OCI-LY1 (cell line): ENCODE measurements around the gene PANK4.

ENCODE experiments used
- H2AFZ ChIP-seq: fragments of 200-600 bp; sonication (generic), shearing (Covaris generic); 2 replicates; pipeline ENCODE4 v1.6.0; 2014; ENCODE audit warnings: antibody characterized with exemption, mild to moderate bottlenecking, low read length
- H3F3A ChIP-seq: fragments of 200-600 bp; sonication (generic), shearing (Covaris generic); 2 replicates; pipeline ENCODE4 v1.6.0; 2014; ENCODE audit warnings: mild to moderate bottlenecking, antibody characterized with exemption, low read length, moderate library complexity; ENCODE audit not compliant: insufficient read depth
- H3K27ac ChIP-seq: fragments of 200-600 bp; sonication (generic); 2 replicates; pipeline ENCODE4 v1.5.1; 2014; ENCODE audit warnings: low read length, mixed run types, mild to moderate bottlenecking, low read depth; ENCODE audit not compliant: poor library complexity, severe bottlenecking
- H3K27me3 ChIP-seq: fragments of 200-600 bp; sonication (generic); 2 replicates; pipeline ENCODE4 v1.6.0; 2014; ENCODE audit warnings: antibody characterized with exemption, mild to moderate bottlenecking, low read length, moderate library complexity; ENCODE audit not compliant: insufficient read depth
- H3K36me3 ChIP-seq: fragments of 200-600 bp; sonication (generic); 2 replicates; pipeline ENCODE4 v1.6.1; 2014; ENCODE audit warnings: mild to moderate bottlenecking, antibody characterized with exemption, low read length, moderate library complexity, mixed read lengths; ENCODE audit not compliant: insufficient read depth
- H3K4me1 ChIP-seq: fragments of 200-600 bp; sonication (generic); 2 replicates; pipeline ENCODE4 v1.5.1; 2014; ENCODE audit warnings: mild to moderate bottlenecking, low read length, moderate library complexity; ENCODE audit not compliant: insufficient read depth, severe bottlenecking
- H3K4me2 ChIP-seq: fragments of 200-600 bp; sonication (generic), shearing (Covaris generic); 2 replicates; pipeline ENCODE4 v1.6.1; 2014; ENCODE audit warnings: low read length
- H3K4me3 ChIP-seq: fragments of 200-600 bp; sonication (generic); 2 replicates; pipeline ENCODE4 v1.5.1; 2014; ENCODE audit warnings: low read length, low read depth, mild to moderate bottlenecking, mixed read lengths; ENCODE audit not compliant: poor library complexity, severe bottlenecking
- H3K79me2 ChIP-seq: fragments of 200-600 bp; shearing (Covaris generic); 2 replicates; pipeline ENCODE4 v1.6.1; 2016; ENCODE audit warnings: mixed run types, low read length, mixed read lengths; ENCODE audit not compliant: insufficient read depth
- H3K9ac ChIP-seq: fragments of 200-600 bp; sonication (generic), shearing (Covaris generic); 2 replicates; pipeline ENCODE4 v1.6.1; 2014; ENCODE audit warnings: mild to moderate bottlenecking, low read length, mixed read lengths
- H3K9me2 ChIP-seq: fragments of 200-600 bp; sonication (generic), shearing (Covaris generic); 2 replicates; pipeline ENCODE4 v1.6.1; 2014; ENCODE audit warnings: low read depth, mild to moderate bottlenecking, low read length, mixed read lengths
- H3K9me3 ChIP-seq: fragments of 200-600 bp; shearing (Covaris generic); 2 replicates; pipeline ENCODE4 v1.6.1; 2014; ENCODE audit warnings: low read length, mixed read lengths
- H4K20me1 ChIP-seq: fragments of 200-600 bp; sonication (generic), shearing (Covaris generic); 2 replicates; pipeline ENCODE4 v1.6.0; 2016; ENCODE audit warnings: mild to moderate bottlenecking, low read length; ENCODE audit not compliant: insufficient read depth
- CTCF ChIP-seq: fragments of 200-600 bp; sonication (generic), shearing (Covaris generic); IDR thresholded peaks from 2 replicates; pipeline ENCODE4 v1.5.1; 2017; ENCODE audit warnings: mild to moderate bottlenecking, antibody characterized with exemption, low read length, moderate library complexity, mixed read lengths
- EZH2 ChIP-seq: fragments of 200-600 bp; sonication (generic), shearing (Covaris generic); IDR thresholded peaks from 2 replicates; pipeline ENCODE4 v1.8.0; 2017; ENCODE audit warnings: borderline replicate concordance, mixed run types, mild to moderate bottlenecking, antibody characterized with exemption, low read length, moderate library complexity, mixed read lengths

PANK4 gene

GRCh38 chr1:2499260-2499659 lies 27.1 kb downstream of the PANK4 start:
- Histone ChIP-seq H3K9me2 (no peaks in the 10 kb centered on the region), H3K36me3 (no peaks in the 10 kb centered on the region), H3K27me3 (peaks cover 12% of the 10 kb centered on the region; the same call in 1 of the 2 replicates), H3F3A (no peaks in the 10 kb centered on the region), H2AFZ (no peak overlapping the region), H3K4me2 (no peak overlapping the region), H3K4me1 (peaks cover 9% of the 10 kb centered on the region), H3K27ac (no peak overlapping the region), H3K79me2 (no peaks in the 10 kb centered on the region), H3K9ac (no peak overlapping the region), H3K9me3 (no peaks in the 10 kb centered on the region), H3K4me3 (no peak overlapping the region), H4K20me1 (no peaks in the 10 kb centered on the region)
- no peak for TF ChIP-seq EZH2
- TF ChIP-seq CTCF, result no peak

GRCh38 chr1:2498648-2499047 lies 27.7 kb downstream of the PANK4 start:
- Histone ChIP-seq H3K27me3 (peaks cover 12% of the 10 kb centered on the region; the same call in 1 of the 2 replicates), H3K9me2 (no peaks in the 10 kb centered on the region), H3K4me3 (no peak overlapping the region), H3K9me3 (no peaks in the 10 kb centered on the region), H3K36me3 (no peaks in the 10 kb centered on the region), H3K79me2 (no peaks in the 10 kb centered on the region), H3K4me1 (peaks cover 9% of the 10 kb centered on the region), H3K9ac (no peak overlapping the region), H3K27ac (no peak overlapping the region), H4K20me1 (no peaks in the 10 kb centered on the region), H2AFZ (no peak overlapping the region), H3K4me2 (no peak overlapping the region), H3F3A (no peaks in the 10 kb centered on the region)
- TF ChIP-seq CTCF (no peak), EZH2 (no peak)

- Histone ChIP-seq H4K20me1 (no peaks in the 10 kb centered on the region), H3K4me1 (peaks cover 9% of the 10 kb centered on the region), H3K27ac (no peak overlapping the region)
These were observed 28.5 kb downstream of the PANK4 start for GRCh38 chr1:2497891-2498290.

More at GRCh38 chr1:2497891-2498290, 28.5 kb downstream of the PANK4 start:
- no peak overlapping the region for H3K4me2 ChIP-seq
- no peaks in the 10 kb centered on the region for H3K9me3 ChIP-seq
- H3K79me2 ChIP-seq, result no peaks in the 10 kb centered on the region
- no peak overlapping the region for H3K4me3 ChIP-seq
- H3K9ac ChIP-seq, result no peak overlapping the region
- H3K9me2 ChIP-seq, result no peaks in the 10 kb centered on the region
- peaks cover 14% of the 10 kb centered on the region; the same call in 1 of the 2 replicates for H3K27me3 ChIP-seq
- no peak overlapping the region for H2AFZ ChIP-seq
- no peaks in the 10 kb centered on the region for H3K36me3 ChIP-seq
- no peak for TF ChIP-seq EZH2
- TF ChIP-seq CTCF, result no peak
- H3F3A ChIP-seq, result no peaks in the 10 kb centered on the region
